Activated T-cell treated with anti-CD3 and anti-CD28 coated beads, Interleukin-2, amount 50 U/mL, for 24 hours (primary cell): Measurements from ENCODE around the gene KLF7.

Experiments
- DNase-seq: peaks from one replicate; pipeline ENCODE4 v3.0.0-alpha.2; 2020
- H3K27ac Mint-ChIP-seq: 2 replicates; pipeline ENCODE4 v1.8.0; 2020; ENCODE audit warnings: mild to moderate bottlenecking, mixed read lengths
- H3K27me3 Mint-ChIP-seq: 2 replicates; pipeline ENCODE4 v1.8.0; 2020; ENCODE audit warnings: mixed read lengths
- H3K36me3 Mint-ChIP-seq: 2 replicates; pipeline ENCODE4 v1.8.0; 2020; ENCODE audit warnings: low read depth, mixed read lengths
- H3K4me1 Mint-ChIP-seq: 2 replicates; pipeline ENCODE4 v1.8.0; 2020; ENCODE audit warnings: low read depth, mixed read lengths
- H3K4me3 Mint-ChIP-seq: 2 replicates; pipeline ENCODE4 v1.8.0; 2020; ENCODE audit warnings: mild to moderate bottlenecking, moderate library complexity, mixed read lengths
- H3K9me3 Mint-ChIP-seq: 2 replicates; pipeline ENCODE4 v1.8.0; 2020; ENCODE audit warnings: mixed read lengths

Gene KLF7

GRCh38 chr2:207161247-207162123, 4.3 kb downstream of the KLF7 start:
- H3K9me3 Mint-ChIP-seq: no peaks in the 10 kb centered on the region
- peak overlapping the region; percentile 16 for H3K27ac Mint-ChIP-seq
- peaks cover 8% of the 10 kb centered on the region for H3K36me3 Mint-ChIP-seq
- H3K4me3 Mint-ChIP-seq: no peak overlapping the region
- no peak for DNase-seq
- H3K4me1 Mint-ChIP-seq: peaks cover 72% of the 10 kb centered on the region
- H3K27me3 Mint-ChIP-seq: no peaks in the 10 kb centered on the region

- peaks cover 80% of the 10 kb centered on the region for H3K4me1 Mint-ChIP-seq
- no peak overlapping the region for H3K27ac Mint-ChIP-seq
- no peak for DNase-seq
- no peaks in the 10 kb centered on the region for H3K27me3 Mint-ChIP-seq
- no peak overlapping the region for H3K4me3 Mint-ChIP-seq
- H3K36me3 Mint-ChIP-seq: peaks cover 2% of the 10 kb centered on the region
- no peaks in the 10 kb centered on the region for H3K9me3 Mint-ChIP-seq
Observed at GRCh38 chr2:207160115-207160514, 5.6 kb downstream of the KLF7 start.

GRCh38 chr2:207159002-207159401, 6.7 kb downstream of the KLF7 start:
- peaks cover 83% of the 10 kb centered on the region for H3K4me1 Mint-ChIP-seq
- DNase-seq: no peak
- no peak overlapping the region for H3K4me3 Mint-ChIP-seq
- H3K27me3 Mint-ChIP-seq: no peaks in the 10 kb centered on the region
- H3K27ac Mint-ChIP-seq: no peak overlapping the region
- no peaks in the 10 kb centered on the region for H3K9me3 Mint-ChIP-seq
- H3K36me3 Mint-ChIP-seq: no peaks in the 10 kb centered on the region

GRCh38 chr2:207157731-207158130, 8.0 kb downstream of the KLF7 start:
- no peak for DNase-seq
- Mint-ChIP-seq H3K4me3 (no peak overlapping the region), H3K36me3 (no peaks in the 10 kb centered on the region), H3K9me3 (no peaks in the 10 kb centered on the region), H3K27ac (no peak overlapping the region), H3K4me1 (peaks cover 81% of the 10 kb centered on the region), H3K27me3 (no peaks in the 10 kb centered on the region)

GRCh38 chr2:207157162-207157481, 8.6 kb downstream of the KLF7 start:
- H3K4me3 Mint-ChIP-seq: no peak overlapping the region
- H3K27me3 Mint-ChIP-seq: no peaks in the 10 kb centered on the region
- H3K36me3 Mint-ChIP-seq: no peaks in the 10 kb centered on the region
- H3K4me1 Mint-ChIP-seq: peaks cover 81% of the 10 kb centered on the region
- no peaks in the 10 kb centered on the region for H3K9me3 Mint-ChIP-seq
- peak overlapping the region; percentile 66 for H3K27ac Mint-ChIP-seq
- DNase-seq: no peak

GRCh38 chr2:207156451-207157161, 9.1 kb downstream of the KLF7 start:
- H3K4me3 Mint-ChIP-seq: no peak overlapping the region
- peaks cover 79% of the 10 kb centered on the region for H3K4me1 Mint-ChIP-seq
- no peaks in the 10 kb centered on the region for H3K9me3 Mint-ChIP-seq
- DNase-seq: no peak
- no peaks in the 10 kb centered on the region for H3K36me3 Mint-ChIP-seq
- H3K27ac Mint-ChIP-seq: peak overlapping the region; percentile 51
- no peaks in the 10 kb centered on the region for H3K27me3 Mint-ChIP-seq

- DNase-seq: no peak
- Mint-ChIP-seq H3K4me1 (peaks cover 77% of the 10 kb centered on the region), H3K4me3 (no peak overlapping the region), H3K27ac (peak overlapping the region; percentile 26), H3K9me3 (no peaks in the 10 kb centered on the region), H3K27me3 (no peaks in the 10 kb centered on the region), H3K36me3 (no peaks in the 10 kb centered on the region)
Observed at GRCh38 chr2:207155516-207156444, 10.0 kb downstream of the KLF7 start.

- Mint-ChIP-seq H3K27me3 (no peaks in the 10 kb centered on the region), H3K4me3 (no peak overlapping the region)
Observed at GRCh38 chr2:207154556-207155510, 10.9 kb downstream of the KLF7 start.

GRCh38 chr2:207153266-207153975, 12.3 kb downstream of the KLF7 start:
- no peak for DNase-seq
- peaks cover 8% of the 10 kb centered on the region for H3K36me3 Mint-ChIP-seq
- H3K9me3 Mint-ChIP-seq: no peaks in the 10 kb centered on the region
- H3K4me3 Mint-ChIP-seq: no peak overlapping the region
- H3K27ac Mint-ChIP-seq: no peak overlapping the region
- peaks cover 3% of the 10 kb centered on the region for H3K27me3 Mint-ChIP-seq
- H3K4me1 Mint-ChIP-seq: peaks cover 90% of the 10 kb centered on the region

More at GRCh38 chr2:207154556-207155510, 10.9 kb downstream of the KLF7 start:
- Mint-ChIP-seq H3K27ac (no peak overlapping the region), H3K9me3 (no peaks in the 10 kb centered on the region), H3K36me3 (no peaks in the 10 kb centered on the region), H3K4me1 (peaks cover 85% of the 10 kb centered on the region)
- DNase-seq: no peak

GRCh38 chr2:207151048-207151447, 14.7 kb downstream of the KLF7 start:
- H3K4me1 Mint-ChIP-seq: peaks cover 69% of the 10 kb centered on the region
- no peak overlapping the region for H3K4me3 Mint-ChIP-seq
- no peak for DNase-seq
- H3K9me3 Mint-ChIP-seq: no peaks in the 10 kb centered on the region
- H3K27me3 Mint-ChIP-seq: peaks cover 3% of the 10 kb centered on the region
- H3K36me3 Mint-ChIP-seq: peaks cover 13% of the 10 kb centered on the region
- H3K27ac Mint-ChIP-seq: no peak overlapping the region

GRCh38 chr2:207150284-207150683, 15.5 kb downstream of the KLF7 start:
- Mint-ChIP-seq H3K4me3 (no peak overlapping the region), H3K27me3 (peaks cover 3% of the 10 kb centered on the region), H3K9me3 (no peaks in the 10 kb centered on the region), H3K4me1 (peaks cover 63% of the 10 kb centered on the region), H3K27ac (no peak overlapping the region), H3K36me3 (peaks cover 13% of the 10 kb centered on the region)
- no peak for DNase-seq

GRCh38 chr2:207149249-207150213, 16.2 kb downstream of the KLF7 start:
- Mint-ChIP-seq H3K36me3 (peaks cover 13% of the 10 kb centered on the region), H3K4me1 (peaks cover 63% of the 10 kb centered on the region)
- no peak for DNase-seq

More at GRCh38 chr2:207149249-207150213, 16.2 kb downstream of the KLF7 start:
- no peaks in the 10 kb centered on the region for H3K9me3 Mint-ChIP-seq
- no peak overlapping the region for H3K27ac Mint-ChIP-seq
- peaks cover 3% of the 10 kb centered on the region for H3K27me3 Mint-ChIP-seq
- no peak overlapping the region for H3K4me3 Mint-ChIP-seq
